ENCODE data around the gene CALM1. TPM values are rescaled to one million over a fixed set of nuclear protein-coding genes. Genes with fewer than 3 reads are reported as not detected.

CALM1 gene
- total and polyA plus RNA-seq, 7 donors = 460 to 1,593 (median 659) TPM

DNA sequence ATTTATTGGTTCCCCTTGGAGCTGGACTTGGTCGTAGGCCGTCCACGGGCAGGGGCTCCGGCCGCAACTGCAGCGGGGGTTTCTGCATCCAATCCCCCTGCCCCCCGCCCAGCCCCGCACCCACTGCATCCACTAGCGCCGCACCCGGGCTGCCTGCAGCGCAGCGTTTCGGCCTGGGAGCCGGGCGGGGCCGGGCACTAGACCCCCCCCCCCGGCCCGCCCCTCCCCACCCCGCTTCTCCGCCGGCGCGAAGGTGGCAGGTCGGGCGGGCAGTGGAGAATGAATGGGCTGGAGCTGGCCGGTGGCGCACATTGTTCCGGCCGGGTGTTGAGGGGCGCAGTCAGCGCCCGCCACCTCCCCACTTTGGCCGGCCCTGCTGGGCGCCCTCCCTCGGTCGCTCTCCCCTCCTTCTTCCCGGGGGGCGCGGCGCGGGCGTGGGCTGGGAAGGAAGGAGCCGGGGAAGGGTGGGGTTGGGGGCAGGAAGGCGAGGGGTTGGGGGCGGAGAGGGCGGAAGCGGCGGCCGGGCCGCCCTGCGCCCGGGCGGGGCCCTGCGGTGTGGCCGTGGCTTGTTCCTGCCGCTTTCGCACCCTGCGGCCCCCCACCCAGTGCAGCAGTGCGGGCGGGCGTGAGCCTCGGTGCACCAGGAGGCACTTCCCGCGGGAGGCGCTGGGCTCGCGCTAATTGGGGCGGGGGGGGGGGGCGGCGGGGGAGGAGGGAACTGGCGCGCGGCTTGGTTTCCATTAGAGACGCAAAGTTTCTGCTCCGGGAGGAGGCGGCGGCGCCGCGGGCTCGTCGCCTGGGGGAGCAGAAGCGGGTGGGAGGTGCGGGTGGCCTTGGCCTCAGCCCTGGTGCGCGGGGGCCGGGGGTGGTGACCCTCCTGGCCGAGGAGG lies 841 bp downstream of the CALM1 start:
- WGBS, 3 donors = 0 to 2% (median 1%) methylated on average over 39 to 80 of the region's 89 CpGs
- TF ChIP-seq, protein P1, sequence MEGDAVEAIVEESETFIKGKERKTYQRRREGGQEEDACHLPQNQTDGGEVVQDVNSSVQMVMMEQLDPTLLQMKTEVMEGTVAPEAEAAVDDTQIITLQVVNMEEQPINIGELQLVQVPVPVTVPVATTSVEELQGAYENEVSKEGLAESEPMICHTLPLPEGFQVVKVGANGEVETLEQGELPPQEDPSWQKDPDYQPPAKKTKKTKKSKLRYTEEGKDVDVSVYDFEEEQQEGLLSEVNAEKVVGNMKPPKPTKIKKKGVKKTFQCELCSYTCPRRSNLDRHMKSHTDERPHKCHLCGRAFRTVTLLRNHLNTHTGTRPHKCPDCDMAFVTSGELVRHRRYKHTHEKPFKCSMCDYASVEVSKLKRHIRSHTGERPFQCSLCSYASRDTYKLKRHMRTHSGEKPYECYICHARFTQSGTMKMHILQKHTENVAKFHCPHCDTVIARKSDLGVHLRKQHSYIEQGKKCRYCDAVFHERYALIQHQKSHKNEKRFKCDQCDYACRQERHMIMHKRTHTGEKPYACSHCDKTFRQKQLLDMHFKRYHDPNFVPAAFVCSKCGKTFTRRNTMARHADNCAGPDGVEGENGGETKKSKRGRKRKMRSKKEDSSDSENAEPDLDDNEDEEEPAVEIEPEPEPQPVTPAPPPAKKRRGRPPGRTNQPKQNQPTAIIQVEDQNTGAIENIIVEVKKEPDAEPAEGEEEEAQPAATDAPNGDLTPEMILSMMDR (IDR thresholded peaks at IDR 0.05) = no peak

DNA sequence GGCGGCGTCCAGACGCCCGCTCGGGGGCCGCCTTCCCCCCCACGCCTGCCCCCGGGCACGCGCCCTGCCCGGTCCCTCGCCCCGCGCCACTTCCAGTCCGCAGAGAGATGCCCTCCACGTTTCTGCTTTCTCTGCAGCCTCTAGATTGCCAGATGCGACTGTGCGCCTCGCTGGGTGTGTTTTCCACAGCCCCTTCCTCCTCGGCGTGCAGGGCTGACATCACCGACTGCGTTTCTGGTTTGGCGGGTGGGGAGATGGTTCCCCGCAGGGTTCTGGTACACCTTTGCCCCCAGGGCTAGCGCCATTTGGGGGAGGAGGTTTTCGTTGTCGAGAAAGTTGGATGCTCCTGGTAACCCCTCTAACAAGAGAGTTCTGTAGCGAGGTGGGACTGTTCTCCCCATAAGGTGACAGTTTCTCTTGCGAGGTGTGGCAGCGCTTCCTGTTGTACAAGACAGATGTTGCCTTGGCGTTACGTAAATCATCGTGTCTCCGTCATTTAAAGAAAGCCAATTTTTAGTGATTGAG lies 1.5 kb downstream of the CALM1 start:
- peak in 3 of 4 donors; percentile 9 to 11 (median 10) for ATAC-seq

More for the DNA sequence above, 841 bp downstream of the CALM1 start:
- H3K27ac ChIP-seq = peak overlapping the region; percentile 92
- DNase-seq (peak; percentile 67 to 79), ATAC-seq (peak; percentile 29 to 52 (median 38))
- intact Hi-C loops (cut with DNase I) = loop anchor here (2.0 to 5.0 kb wide), 6 partner anchors 15 to 360 kb away; partner anchors contain the start of gene NRDE2 (in 1 of the 2)
- H3K9me3 ChIP-seq = no peaks in the 10 kb centered on the region
- H3K36me3 ChIP-seq (ENCODE audit: insufficient read depth in 1 of 2, low read depth in 1 of 2) = peaks cover 8 to 32% of the 10 kb centered on the region in 2 donors
- peak overlapping the region; percentile 87 for H3K4me3 ChIP-seq
- H3K4me1 ChIP-seq = peaks cover 37% of the 10 kb centered on the region
- no peaks in the 10 kb centered on the region for H3K27me3 ChIP-seq (ENCODE audit: insufficient read depth in 3 of 3, low read length in 2 of 3)

GRCh38 chr14:90398841-90399540 lies 2.2 kb downstream of the CALM1 start:
- ATAC-seq = no peak
- Histone ChIP-seq H3K27me3 (ENCODE audit: insufficient read depth in 3 of 3, low read length in 2 of 3) (no peaks in the 10 kb centered on the region), H3K36me3 (ENCODE audit: insufficient read depth in 1 of 2, low read depth in 1 of 2) (peaks cover 15 to 45% of the 10 kb centered on the region in 2 donors), H3K4me1 (peaks cover 47% of the 10 kb centered on the region), H3K27ac (peak overlapping the region; percentile 92), H3K9me3 (no peaks in the 10 kb centered on the region), H3K4me3 (peak overlapping the region; percentile 87)
- intact Hi-C loops (cut with DNase I) = loop anchor here (1.0 to 5.0 kb wide), 6 partner anchors 67 to 358 kb away; partner anchors contain the start of gene NRDE2 (in 1 of the 2)
- no peak for DNase-seq
- 21 to 32% (median 22%) methylated on average over 8 of the region's 8 CpGs for WGBS, 3 donors
- TF ChIP-seq, protein P1 (IDR thresholded peaks at IDR 0.05) = no peak

More for the DNA sequence above, 1.5 kb downstream of the CALM1 start:
- H3K4me3 ChIP-seq = peak overlapping the region; percentile 87
- H3K36me3 ChIP-seq (ENCODE audit: insufficient read depth in 1 of 2, low read depth in 1 of 2) = peaks cover 12 to 39% of the 10 kb centered on the region in 2 donors
- TF ChIP-seq, protein P1 (IDR thresholded peaks at IDR 0.05) = no peak
- H3K4me1 ChIP-seq = peaks cover 44% of the 10 kb centered on the region
- intact Hi-C loops (cut with DNase I) = loop anchor here (2.0 to 5.0 kb wide), 5 partner anchors 66 to 359 kb away; partner anchors contain the start of gene NRDE2 (in 1 of the 2)
- 1 to 6% (median 4%) methylated on average over 26 to 35 of the region's 35 CpGs for WGBS, 3 donors
- H3K9me3 ChIP-seq = no peaks in the 10 kb centered on the region
- H3K27me3 ChIP-seq (ENCODE audit: insufficient read depth in 3 of 3, low read length in 2 of 3) = no peaks in the 10 kb centered on the region
- DNase-seq = peak in 1 of 2 donors; percentile 64
- H3K27ac ChIP-seq = peak overlapping the region; percentile 92

DNA sequence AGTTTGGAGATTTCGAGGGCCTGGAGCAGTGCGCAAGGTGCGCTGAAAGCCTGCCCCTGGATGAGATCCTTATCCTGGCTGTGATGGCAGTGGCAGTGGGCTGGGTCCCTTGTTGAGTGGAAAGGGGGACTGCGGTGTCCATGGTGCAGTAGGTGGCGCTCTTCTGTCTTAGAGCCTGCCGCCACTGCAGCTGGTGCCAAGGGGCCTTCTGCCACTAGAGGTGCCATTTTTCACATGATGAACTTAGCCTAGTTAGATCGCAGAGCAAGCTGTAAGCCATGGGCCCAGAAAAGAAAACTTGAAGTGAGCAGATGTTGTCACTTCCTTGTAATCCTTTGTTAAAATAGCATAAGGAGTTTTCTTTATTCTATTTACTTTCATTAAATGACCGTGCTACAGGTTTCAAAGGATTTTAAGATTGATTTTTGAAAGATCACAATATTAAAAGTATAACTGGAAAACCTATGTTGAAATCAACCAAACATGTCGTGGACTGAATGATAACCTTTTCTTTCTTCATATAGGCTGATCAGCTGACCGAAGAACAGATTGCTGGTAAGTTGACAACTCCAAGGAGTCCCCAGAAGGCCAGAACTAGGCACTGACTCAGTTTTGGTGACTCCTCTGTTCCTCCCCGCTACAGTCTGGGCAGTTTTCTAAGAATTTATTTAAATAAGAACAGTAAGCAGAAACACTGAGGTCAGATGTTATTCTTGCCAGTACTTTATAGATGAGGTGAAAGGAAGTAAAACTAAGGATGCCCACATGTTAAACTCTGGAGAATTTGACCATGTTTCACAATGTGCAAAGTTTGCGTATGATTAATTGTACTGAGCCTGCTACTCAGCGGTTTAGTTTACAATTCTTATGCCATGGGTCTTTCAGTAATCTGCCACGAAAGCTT lies 3.0 kb downstream of the CALM1 start:
- intact Hi-C loops (cut with DNase I) = loop anchor here (1.0 to 5.0 kb wide), 6 partner anchors 67 to 358 kb away; partner anchors contain the start of gene NRDE2 (in 1 of the 2)
- DNase-seq (peak; percentile 88 to 94), ATAC-seq (peak; percentile 73 to 80 (median 76))
- no peaks in the 10 kb centered on the region for H3K27me3 ChIP-seq (ENCODE audit: insufficient read depth in 3 of 3, low read length in 2 of 3)
- TF ChIP-seq, protein P1 (IDR thresholded peaks at IDR 0.05) = peak; percentile 98
- peaks cover 52% of the 10 kb centered on the region for H3K4me1 ChIP-seq
- peaks cover 15 to 53% of the 10 kb centered on the region in 2 donors for H3K36me3 ChIP-seq (ENCODE audit: insufficient read depth in 1 of 2, low read depth in 1 of 2)
- H3K27ac ChIP-seq = peak overlapping the region; percentile 92
- peak overlapping the region; percentile 87 for H3K4me3 ChIP-seq
- no peaks in the 10 kb centered on the region for H3K9me3 ChIP-seq
- 25 to 32% (median 28%) methylated on average over 14 of the region's 14 CpGs for WGBS, 3 donors

All from psoas muscle (tissue), 8 donors.